ENCODE measurements around the gene COPG2.

Gene COPG2

DNA sequence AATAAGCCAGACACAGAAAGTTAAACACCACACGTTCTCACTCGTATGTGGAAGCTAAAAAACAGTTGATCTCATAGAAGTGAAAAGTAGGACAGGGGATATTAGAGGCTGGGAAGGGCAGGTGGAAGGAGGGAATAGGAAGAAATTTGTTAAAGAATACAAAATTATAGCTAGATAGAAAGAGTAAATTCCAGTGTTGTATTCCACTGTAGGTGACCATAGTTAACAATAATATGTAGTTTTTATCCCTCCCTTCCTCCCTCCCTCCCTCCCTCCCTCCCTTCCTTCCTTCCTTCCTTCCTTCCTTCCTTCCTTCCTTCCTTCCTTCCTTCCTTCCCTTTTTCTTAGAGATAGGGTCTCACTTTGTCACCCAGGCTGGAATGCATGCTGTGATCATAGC lies 196.6 kb downstream of the COPG2 start:
- DNase-seq, result no peak

GRCh38 chr7:130468612-130469011 lies 199.9 kb downstream of the COPG2 start:
- no peak for DNase-seq

GRCh38 chr7:130463553-130464434 lies 204.8 kb downstream of the COPG2 start:
- DNase-seq, result no peak

DNA sequence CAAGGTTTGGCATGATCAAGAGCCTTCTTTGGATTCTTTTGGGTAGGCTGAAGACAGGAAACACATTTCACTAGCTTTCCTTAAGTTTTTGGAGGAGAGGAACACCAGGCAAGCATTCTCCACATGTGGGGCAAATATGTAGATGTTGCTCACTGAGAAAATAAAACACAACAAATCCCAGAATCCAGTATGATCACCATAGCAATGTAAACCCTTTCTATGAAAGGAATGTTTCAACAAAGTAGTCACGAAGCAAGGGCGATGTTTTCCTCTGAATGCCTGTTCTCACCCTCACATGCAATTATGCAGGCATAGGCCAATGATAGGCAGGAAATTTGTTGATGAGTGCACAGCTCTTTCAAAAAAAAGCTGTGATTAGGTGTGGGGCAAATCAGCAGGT lies 207.3 kb downstream of the COPG2 start:
- no peak for DNase-seq

DNA sequence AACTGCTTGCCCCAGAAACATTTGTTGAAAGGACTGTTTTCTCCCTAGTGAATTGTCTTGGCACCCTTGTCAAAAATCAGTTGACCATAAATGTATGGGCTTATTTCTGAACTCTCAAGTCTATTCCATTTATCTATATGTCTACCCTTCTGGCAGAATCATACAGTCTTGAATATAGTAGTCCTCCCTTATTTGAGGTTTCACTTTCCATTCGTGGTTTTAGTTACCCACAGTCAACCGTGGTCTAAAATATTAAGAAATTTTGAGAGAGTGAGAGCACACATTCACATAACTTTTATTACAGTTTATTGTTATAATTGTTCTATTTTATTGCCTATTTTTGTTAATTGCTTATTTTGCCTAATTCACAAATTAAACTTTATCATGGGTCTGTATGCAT lies 210.3 kb downstream of the COPG2 start:
- no peak for DNase-seq

Measured in activated naive CD4-positive, alpha-beta T cell (primary cell).